Thoracic aorta (tissue), 2 donors: ENCODE measurements around the gene PLCB1. TPM values are rescaled to one million over a fixed set of nuclear protein-coding genes. Genes with fewer than 3 reads are reported as not detected.

Experiments used
- ATAC-seq: fragments of 150-250 bp; one replicate; pipeline ENCODE4 v1.8.0; 2017; ENCODE audit warnings: low read depth; ENCODE audit not compliant: insufficient number of reproducible peaks, low FRiP score
- DNase-seq: peaks from one replicate; pipeline ENCODE4 v3.0.0-alpha.2; 2020; ENCODE audit warnings: low spot score
- H3K27ac ChIP-seq, 2 donors: fragments of 200-600 bp; sonication (generic); 1 replicate in 1 of 2; 2 replicates in 1 of 2; pipeline ENCODE4 v1.5.1; 2016; ENCODE audit warnings: mild to moderate bottlenecking in 2 of 2, moderate library complexity in 2 of 2
- H3K27me3 ChIP-seq: fragments of 200-600 bp; sonication (generic); replicated peaks from 2 replicates; pipeline ENCODE4 v1.6.0; 2016; ENCODE audit warnings: mild to moderate bottlenecking; ENCODE audit not compliant: insufficient read depth
- H3K36me3 ChIP-seq: fragments of 200-600 bp; sonication (generic); one replicate; pipeline ENCODE4 v1.5.1; 2016
- H3K4me1 ChIP-seq, 2 donors: fragments of 200-600 bp; sonication (generic); 1 replicate in 1 of 2; 2 replicates in 1 of 2; pipeline versions ENCODE4 v1.5.1 to v1.6.0; 2016; ENCODE audit warnings: low read depth in 2 of 2, mild to moderate bottlenecking in 1 of 2; ENCODE audit not compliant: control insufficient read depth in 1 of 2
- H3K4me3 ChIP-seq: fragments of 200-600 bp; sonication (generic); 2 replicates; pipeline ENCODE4 v1.5.1; 2016; ENCODE audit warnings: mild to moderate bottlenecking
- H3K9me3 ChIP-seq: fragments of 200-600 bp; sonication (generic); 2 replicates; pipeline ENCODE4 v1.5.1; 2016
- CTCF ChIP-seq: fragments of 200-600 bp; sonication (generic); IDR thresholded peaks from one replicate; pipeline ENCODE4 v1.5.1; 2019; ENCODE audit warnings: antibody characterized with exemption
- total RNA-seq, 2 donors: library from RNA; depleted of rRNA; stranded (reverse); fragments of >200 nt; gene quantifications; one replicate each; pipeline versions ENCODE4 v1.1.0 to v1.2.3, GENCODE V29; 2016

The PLCB1 gene
- total RNA-seq, 2 donors from 2014 or later, result 10.8 to 16.3 TPM

- Histone ChIP-seq H3K27me3 (no peaks in the 10 kb centered on the region), H3K36me3 (no peaks in the 10 kb centered on the region), H3K4me1 (no peaks in the 10 kb centered on the region)
These were observed 577.6 kb downstream of the PLCB1 start for GRCh38 chr20:8709627-8710026.

GRCh38 chr20:8711501-8711900 lies 579.4 kb downstream of the PLCB1 start:
- H3K4me1 ChIP-seq, result no peaks in the 10 kb centered on the region
- no peak for TF ChIP-seq CTCF
- ATAC-seq (no peak), DNase-seq (no peak)
- no peaks in the 10 kb centered on the region for H3K36me3 ChIP-seq
- H3K4me3 ChIP-seq, result no peak overlapping the region
- no peaks in the 10 kb centered on the region for H3K27me3 ChIP-seq
- no peak overlapping the region for H3K27ac ChIP-seq
- H3K9me3 ChIP-seq, result no peaks in the 10 kb centered on the region

More at GRCh38 chr20:8709627-8710026, 577.6 kb downstream of the PLCB1 start:
- ATAC-seq (no peak), DNase-seq (no peak)
- H3K9me3 ChIP-seq, result no peaks in the 10 kb centered on the region
- H3K27ac ChIP-seq, result no peak overlapping the region
- no peak overlapping the region for H3K4me3 ChIP-seq
- no peak for TF ChIP-seq CTCF

- no peak for TF ChIP-seq CTCF
- H3K4me1 ChIP-seq, result no peaks in the 10 kb centered on the region
- no peaks in the 10 kb centered on the region for H3K36me3 ChIP-seq
- no peak overlapping the region for H3K4me3 ChIP-seq
- ATAC-seq (no peak), DNase-seq (no peak)
- H3K9me3 ChIP-seq, result no peaks in the 10 kb centered on the region
- no peak overlapping the region for H3K27ac ChIP-seq
- no peaks in the 10 kb centered on the region for H3K27me3 ChIP-seq
These were observed 582.1 kb downstream of the PLCB1 start for GRCh38 chr20:8714206-8714605.

- Histone ChIP-seq H3K36me3 (no peaks in the 10 kb centered on the region), H3K9me3 (no peaks in the 10 kb centered on the region), H3K4me3 (no peak overlapping the region), H3K4me1 (no peaks in the 10 kb centered on the region), H3K27me3 (no peaks in the 10 kb centered on the region), H3K27ac (no peak overlapping the region)
- no peak for TF ChIP-seq CTCF
- ATAC-seq, result no peak
- DNase-seq, result no peak
These were observed 586.2 kb downstream of the PLCB1 start for GRCh38 chr20:8718279-8718678.

- no peaks in the 10 kb centered on the region for H3K27me3 ChIP-seq
- no peak overlapping the region for H3K27ac ChIP-seq
- H3K4me1 ChIP-seq, result no peaks in the 10 kb centered on the region
- H3K36me3 ChIP-seq, result no peaks in the 10 kb centered on the region
- ATAC-seq (no peak), DNase-seq (no peak)
- no peaks in the 10 kb centered on the region for H3K9me3 ChIP-seq
- no peak for TF ChIP-seq CTCF
- H3K4me3 ChIP-seq, result no peak overlapping the region
These were observed 588.0 kb downstream of the PLCB1 start for GRCh38 chr20:8720089-8720488.
